LNCaP clone FGC (cell line): ENCODE data around the gene FREM2.
A peak's percentile ranks its signal among the peaks of the same experiment; 100 is the strongest.

ENCODE experiments used
- DNase-seq: peaks from one replicate; pipeline ENCODE4 v3.0.0-alpha.2; 2011; ENCODE audit warnings: low read depth
- H3K4me3 ChIP-seq: 2 replicates; pipeline ENCODE4 v1.5.1; 2011; ENCODE audit warnings: mild to moderate bottlenecking, low read depth, low read length, control low read depth
- TF ChIP-seq, protein P1 (sequence below): IDR thresholded peaks from 2 replicates; pipeline ENCODE4 v1.5.1; 2012; ENCODE audit warnings: mild to moderate bottlenecking; ENCODE audit not compliant: control insufficient read depth, insufficient read depth; ENCODE audit errors: extremely low read depth

Gene FREM2

DNA sequence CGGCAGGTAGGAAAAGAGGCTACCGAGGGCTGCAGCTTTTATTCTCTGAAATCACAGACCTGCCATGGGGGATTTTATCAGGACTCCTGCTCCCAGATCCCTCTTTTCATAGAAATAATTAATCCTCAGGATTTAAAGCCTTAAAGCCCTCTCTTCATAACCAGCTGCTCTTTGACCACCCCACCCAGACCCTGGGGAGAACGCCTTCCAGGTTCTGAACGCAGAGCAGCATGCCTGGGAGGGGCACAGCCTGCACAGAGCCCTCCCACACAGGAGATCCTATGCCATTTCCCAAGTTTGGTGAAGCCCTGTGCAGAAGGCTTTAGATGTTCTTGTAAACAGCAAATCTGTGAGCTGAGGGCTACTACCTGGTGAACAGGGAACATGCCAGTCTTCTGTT lies 212.7 kb downstream of the FREM2 start:
- H3K4me3 ChIP-seq = no peak overlapping the region
- DNase-seq = no peak
- TF ChIP-seq, protein P1, sequence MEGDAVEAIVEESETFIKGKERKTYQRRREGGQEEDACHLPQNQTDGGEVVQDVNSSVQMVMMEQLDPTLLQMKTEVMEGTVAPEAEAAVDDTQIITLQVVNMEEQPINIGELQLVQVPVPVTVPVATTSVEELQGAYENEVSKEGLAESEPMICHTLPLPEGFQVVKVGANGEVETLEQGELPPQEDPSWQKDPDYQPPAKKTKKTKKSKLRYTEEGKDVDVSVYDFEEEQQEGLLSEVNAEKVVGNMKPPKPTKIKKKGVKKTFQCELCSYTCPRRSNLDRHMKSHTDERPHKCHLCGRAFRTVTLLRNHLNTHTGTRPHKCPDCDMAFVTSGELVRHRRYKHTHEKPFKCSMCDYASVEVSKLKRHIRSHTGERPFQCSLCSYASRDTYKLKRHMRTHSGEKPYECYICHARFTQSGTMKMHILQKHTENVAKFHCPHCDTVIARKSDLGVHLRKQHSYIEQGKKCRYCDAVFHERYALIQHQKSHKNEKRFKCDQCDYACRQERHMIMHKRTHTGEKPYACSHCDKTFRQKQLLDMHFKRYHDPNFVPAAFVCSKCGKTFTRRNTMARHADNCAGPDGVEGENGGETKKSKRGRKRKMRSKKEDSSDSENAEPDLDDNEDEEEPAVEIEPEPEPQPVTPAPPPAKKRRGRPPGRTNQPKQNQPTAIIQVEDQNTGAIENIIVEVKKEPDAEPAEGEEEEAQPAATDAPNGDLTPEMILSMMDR = no peak

GRCh38 chr13:38900188-38900587 lies 213.3 kb downstream of the FREM2 start:
- H3K4me3 ChIP-seq = no peak overlapping the region
- TF ChIP-seq, protein P1 = no peak
- DNase-seq = no peak

DNA sequence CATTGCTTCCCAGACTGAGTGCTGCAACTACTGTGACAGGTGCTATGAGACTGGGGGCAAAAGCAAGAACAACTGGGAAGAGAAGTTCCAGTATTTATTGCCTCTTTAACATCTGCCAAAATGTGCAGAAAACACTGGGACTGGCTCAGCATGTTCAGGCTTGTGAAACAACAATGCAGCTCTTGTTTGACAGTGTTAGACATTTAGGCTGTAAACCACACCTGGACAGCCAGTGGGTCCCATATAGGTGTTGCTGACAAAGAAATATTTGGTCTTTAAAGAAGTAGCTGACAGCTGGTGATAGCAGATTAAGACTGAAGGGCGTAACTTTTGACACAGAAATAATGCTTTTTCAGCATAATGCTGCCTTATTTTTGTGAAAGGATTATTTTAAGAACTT lies 215.7 kb downstream of the FREM2 start:
- TF ChIP-seq, protein P1 = no peak
- DNase-seq = no peak
- H3K4me3 ChIP-seq = no peak overlapping the region

DNA sequence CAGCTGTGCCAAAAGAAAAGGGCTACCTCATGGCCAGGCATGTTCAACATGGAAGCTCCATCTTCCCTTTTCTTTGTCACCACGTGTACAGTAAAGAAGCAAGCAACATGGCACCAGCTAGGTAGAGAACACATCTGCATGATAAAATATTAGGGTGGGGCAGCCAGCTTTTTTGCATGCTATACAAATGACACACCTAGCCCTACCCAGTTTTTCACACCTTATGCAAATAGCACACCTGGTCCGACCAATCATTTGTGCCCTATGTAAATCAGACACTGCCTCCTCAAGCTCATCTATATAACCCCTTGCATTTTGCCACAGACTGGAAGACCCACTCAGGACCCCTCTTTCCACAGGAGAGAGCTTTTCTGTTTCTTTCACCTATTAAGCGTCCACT lies 218.2 kb downstream of the FREM2 start:
- H3K4me3 ChIP-seq = no peak overlapping the region
- DNase-seq = no peak
- TF ChIP-seq, protein P1 = no peak

DNA sequence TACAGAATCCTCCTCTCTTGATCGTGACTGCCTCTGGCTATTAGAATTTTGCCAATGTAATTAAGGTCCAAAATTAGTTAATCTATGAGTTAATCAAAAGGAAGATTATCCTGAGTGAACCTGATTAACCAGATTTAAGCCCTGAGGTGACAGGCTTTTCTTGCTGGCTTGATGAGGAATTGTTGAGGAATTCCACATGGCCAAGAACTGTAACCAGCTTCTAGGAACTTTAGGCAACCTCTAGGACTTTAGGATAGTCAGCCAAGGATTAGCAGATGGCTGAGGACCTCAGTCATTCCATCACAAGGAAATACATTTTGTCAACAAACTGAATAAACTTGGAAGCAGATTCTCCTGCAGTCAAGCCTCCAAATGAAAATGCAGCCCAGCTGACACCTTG lies 219.0 kb downstream of the FREM2 start:
- no peak for DNase-seq
- H3K4me3 ChIP-seq = no peak overlapping the region
- TF ChIP-seq, protein P1 = no peak

- no peak overlapping the region for H3K4me3 ChIP-seq
- DNase-seq = no peak
- TF ChIP-seq, protein P1 = no peak
Measured at GRCh38 chr13:38908574-38908973, 221.7 kb downstream of the FREM2 start.

DNA sequence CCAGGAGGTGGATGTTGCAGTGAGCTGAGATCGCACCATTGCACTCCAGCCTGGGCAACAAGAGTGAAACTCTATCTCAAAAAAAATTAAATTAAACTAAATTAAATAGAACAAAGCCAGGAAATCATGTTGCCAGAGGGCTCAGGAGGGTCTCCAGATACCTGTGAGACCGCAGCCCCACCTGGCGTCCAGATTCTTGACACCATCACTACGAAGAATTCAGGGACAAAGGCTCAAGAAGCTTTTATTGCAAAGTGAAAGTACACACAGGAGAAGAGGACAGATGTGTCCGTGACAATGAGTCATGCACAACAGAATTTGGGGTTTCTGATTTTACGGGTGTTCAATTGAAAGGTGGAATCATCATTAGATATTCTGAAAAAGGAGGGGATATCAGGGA lies 227.2 kb downstream of the FREM2 start:
- H3K4me3 ChIP-seq = no peak overlapping the region
- DNase-seq = no peak
- TF ChIP-seq, protein P1 = 0 out of 2 replicates have a peak, but pooled peaks have one; percentile 7
